Astrocyte of the cerebellum (primary cell): Measurements from ENCODE around the gene PKD1.

ENCODE experiments used
- DNase-seq: peaks from one replicate; pipeline ENCODE4 v3.0.0-alpha.2; 2011; ENCODE audit warnings: low read depth
- H3K4me3 ChIP-seq: 2 replicates; pipeline ENCODE4 v1.5.1; 2011; ENCODE audit warnings: mild to moderate bottlenecking, low read depth, low read length, moderate library complexity
- in situ Hi-C: cut with HindIII; loops from 2 replicates; pipeline ENCODE4 v1.10.0; 2017; ENCODE audit warnings: low sequenced_read_pairs
- TF ChIP-seq, protein P1 (sequence below): IDR thresholded peaks from 2 replicates; pipeline ENCODE4 v1.5.1; 2012; ENCODE audit warnings: low read length, low read depth, moderate library complexity, mild to moderate bottlenecking; ENCODE audit errors: missing control alignments

Gene PKD1

DNA sequence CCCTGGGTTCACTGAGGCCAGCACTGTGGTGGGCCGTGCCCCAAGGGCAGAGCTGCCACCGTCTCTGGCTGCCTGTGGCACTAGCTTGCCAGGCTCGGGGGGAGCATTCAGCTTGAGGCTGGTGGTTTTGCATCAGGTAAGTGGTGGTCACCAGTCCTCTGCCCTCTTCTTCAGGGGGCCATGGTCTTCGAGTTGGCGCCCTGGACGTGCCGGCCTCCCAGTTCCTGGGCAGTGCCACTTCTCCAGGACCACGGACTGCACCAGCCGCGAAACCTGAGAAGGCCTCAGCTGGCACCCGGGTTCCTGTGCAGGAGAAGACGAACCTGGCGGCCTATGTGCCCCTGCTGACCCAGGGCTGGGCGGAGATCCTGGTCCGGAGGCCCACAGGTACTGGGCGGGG lies 55.7 kb downstream of the PKD1 start:
- TF ChIP-seq, protein P1, sequence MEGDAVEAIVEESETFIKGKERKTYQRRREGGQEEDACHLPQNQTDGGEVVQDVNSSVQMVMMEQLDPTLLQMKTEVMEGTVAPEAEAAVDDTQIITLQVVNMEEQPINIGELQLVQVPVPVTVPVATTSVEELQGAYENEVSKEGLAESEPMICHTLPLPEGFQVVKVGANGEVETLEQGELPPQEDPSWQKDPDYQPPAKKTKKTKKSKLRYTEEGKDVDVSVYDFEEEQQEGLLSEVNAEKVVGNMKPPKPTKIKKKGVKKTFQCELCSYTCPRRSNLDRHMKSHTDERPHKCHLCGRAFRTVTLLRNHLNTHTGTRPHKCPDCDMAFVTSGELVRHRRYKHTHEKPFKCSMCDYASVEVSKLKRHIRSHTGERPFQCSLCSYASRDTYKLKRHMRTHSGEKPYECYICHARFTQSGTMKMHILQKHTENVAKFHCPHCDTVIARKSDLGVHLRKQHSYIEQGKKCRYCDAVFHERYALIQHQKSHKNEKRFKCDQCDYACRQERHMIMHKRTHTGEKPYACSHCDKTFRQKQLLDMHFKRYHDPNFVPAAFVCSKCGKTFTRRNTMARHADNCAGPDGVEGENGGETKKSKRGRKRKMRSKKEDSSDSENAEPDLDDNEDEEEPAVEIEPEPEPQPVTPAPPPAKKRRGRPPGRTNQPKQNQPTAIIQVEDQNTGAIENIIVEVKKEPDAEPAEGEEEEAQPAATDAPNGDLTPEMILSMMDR = no peak
- in situ Hi-C loops = loop anchor here (5.0 to 10.0 kb wide), 2 partner anchors 43 to 85 kb away; no protein-coding TSS in a partner anchor
- no peak overlapping the region for H3K4me3 ChIP-seq
- DNase-seq = no peak

DNA sequence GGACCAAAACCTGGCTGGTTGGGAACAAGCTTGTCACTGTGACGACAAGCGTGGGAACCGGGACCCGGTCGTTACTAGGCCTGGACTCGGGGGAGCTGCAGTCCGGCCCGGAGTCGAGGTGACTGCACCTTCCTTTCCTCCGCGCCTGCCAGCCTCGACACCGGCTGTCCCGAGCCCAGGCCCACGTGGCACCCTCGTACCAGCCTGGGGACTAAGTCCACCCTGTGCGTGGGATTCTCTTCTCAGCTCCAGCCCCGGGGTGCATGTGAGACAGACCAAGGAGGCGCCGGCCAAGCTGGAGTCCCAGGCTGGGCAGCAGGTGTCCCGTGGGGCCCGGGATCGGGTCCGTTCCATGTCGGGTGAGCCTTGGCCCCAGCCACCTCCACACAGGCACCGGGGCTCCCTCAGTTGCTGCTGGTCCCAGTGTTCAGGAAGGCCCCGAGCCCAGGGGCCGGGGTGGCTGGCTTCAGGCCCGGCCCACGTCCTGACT lies 56.3 kb downstream of the PKD1 start:
- in situ Hi-C loops = loop anchor here (5.0 to 10.0 kb wide), 2 partner anchors 42 to 85 kb away; no protein-coding TSS in a partner anchor
- TF ChIP-seq, protein P1 = no peak
- DNase-seq = no peak
- H3K4me3 ChIP-seq = no peak overlapping the region

DNA sequence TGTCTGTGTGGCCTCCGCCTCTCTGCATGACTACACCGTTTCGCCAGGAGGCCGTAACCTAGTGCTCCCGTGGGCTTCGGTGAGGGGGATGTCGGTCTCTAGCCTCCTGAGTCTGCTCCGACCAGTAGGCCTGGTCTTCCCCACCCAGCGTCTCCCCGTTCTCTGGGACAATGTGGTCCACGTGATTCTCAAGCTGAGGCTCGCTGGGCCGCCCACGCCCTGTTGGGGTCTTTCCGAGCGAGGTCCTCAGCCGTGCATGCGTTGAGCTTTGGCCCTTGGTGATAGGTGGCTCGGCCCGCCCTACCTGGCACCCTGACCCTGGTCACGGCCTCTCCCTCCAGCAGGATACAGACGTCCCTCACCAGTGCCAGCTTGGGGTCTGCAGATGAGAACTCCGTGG lies 57.0 kb downstream of the PKD1 start:
- TF ChIP-seq, protein P1 = no peak
- no peak for DNase-seq
- in situ Hi-C loops = loop anchor here (5.0 to 10.0 kb wide), 2 partner anchors 41 to 86 kb away; no protein-coding TSS in a partner anchor
- H3K4me3 ChIP-seq = no peak overlapping the region

DNA sequence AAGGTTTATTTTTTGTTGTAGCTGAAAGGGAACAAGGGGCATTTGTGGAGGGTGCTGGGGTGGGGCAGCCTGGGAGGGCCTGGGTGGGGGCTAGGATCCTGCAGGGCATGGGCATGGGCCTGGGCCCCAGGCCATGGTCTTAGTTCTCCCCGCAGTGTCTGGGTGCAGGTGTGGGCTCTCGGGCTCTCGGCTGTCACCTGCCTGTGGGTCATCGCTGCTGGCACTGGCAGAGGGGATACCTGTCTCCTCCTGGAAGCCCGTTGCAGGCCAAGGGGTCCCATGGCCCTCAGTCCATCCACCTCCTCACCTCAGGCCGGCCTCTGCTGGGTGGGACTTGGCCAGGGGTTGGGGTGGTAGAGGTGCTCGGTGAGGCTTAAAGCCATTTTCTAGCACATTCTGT lies 57.6 kb downstream of the PKD1 start:
- in situ Hi-C loops = loop anchor here (5.0 to 10.0 kb wide), 2 partner anchors 41 to 87 kb away; no protein-coding TSS in a partner anchor
- no peak overlapping the region for H3K4me3 ChIP-seq
- DNase-seq = no peak
- TF ChIP-seq, protein P1 = no peak

DNA sequence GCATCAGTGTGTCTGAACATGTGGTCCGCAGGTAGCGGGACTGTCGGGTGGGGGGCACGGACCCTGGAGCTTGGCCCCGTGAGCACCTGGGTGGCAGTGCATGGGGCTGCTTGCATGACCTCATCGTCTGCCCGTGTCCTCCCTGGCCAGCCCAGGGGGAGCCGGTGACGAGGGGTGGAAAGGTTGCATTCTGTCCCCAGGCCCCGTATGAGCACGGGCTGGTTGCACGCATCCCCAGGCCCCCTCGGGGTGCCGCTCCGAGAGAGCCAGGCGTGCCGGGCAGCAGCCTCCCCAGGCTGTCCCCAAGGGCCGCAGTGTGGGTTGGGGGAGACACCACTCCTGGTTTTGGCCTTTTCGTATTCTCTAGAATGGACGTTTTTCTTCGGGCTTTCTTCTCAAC lies 58.0 kb downstream of the PKD1 start:
- TF ChIP-seq, protein P1 = no peak
- in situ Hi-C loops = loop anchor here (5.0 to 10.0 kb wide), 2 partner anchors 40 to 87 kb away; no protein-coding TSS in a partner anchor
- no peak overlapping the region for H3K4me3 ChIP-seq
- no peak for DNase-seq

DNA sequence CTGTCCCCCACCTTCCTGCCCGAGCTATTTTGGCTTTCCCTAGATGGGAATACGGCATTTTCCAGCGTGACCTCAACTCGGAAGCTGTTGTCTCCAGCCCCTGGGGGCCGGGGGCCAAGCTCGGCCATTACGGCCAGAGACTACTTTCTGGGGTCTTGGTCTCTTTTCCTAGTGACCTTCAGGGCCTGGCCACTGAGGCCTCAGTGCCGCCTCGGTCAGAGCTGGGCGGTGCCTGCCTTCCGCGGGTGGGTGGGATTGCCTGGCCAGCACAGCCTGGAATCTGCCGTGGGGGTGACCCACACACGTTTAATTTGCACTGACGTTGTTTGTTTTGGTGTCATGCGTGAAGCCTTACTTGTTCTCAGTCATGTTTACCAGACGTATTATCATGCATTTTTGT lies 58.7 kb downstream of the PKD1 start:
- no peak for DNase-seq
- in situ Hi-C loops = loop anchor here (5.0 to 10.0 kb wide), 2 partner anchors 40 to 88 kb away; no protein-coding TSS in a partner anchor
- no peak overlapping the region for H3K4me3 ChIP-seq
- TF ChIP-seq, protein P1 = no peak
